ENCODE measurements around the gene SLC6A6.

DNA sequence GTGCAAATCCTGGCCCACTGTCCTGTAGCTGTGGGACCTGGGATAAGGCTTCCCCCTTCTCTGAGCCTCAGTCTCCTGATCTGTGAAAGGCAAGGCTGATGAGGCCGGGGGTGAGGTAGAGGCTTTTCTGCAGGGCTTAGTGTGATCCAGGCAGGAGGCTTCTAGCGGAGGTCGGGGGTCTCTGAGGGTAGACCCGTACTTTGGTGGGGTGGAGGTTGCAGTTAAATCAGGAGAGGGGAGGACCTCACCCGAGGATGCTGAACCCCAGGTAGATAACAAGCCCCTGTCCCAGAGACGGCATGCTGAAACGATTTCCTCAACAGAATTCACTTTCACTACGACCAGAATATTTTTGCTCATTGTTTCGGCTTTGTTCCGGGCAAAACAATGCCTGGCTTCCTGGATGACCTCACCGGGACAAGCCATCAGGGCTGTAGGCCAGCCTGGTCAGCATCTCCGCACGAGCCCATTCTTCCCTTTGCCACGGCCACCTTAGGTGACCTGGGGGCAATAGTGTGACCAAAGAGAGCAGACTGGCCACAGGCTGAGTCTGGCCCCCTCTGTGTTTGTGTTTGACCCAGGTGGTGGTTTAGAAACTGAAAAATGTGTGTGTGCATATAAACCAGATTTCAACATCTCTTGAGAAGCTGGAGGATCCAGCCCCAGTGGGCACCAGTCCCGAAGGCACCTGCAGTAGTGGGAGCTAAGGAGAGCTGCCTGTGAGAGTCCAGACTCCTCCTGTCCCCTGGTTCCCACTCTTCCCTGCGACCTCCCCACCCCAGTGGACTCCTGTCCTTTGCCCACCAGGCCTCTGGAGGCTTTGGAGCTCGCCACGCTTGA, 33.0 kb downstream of the SLC6A6 start:
- TF ChIP-seq, protein P1, sequence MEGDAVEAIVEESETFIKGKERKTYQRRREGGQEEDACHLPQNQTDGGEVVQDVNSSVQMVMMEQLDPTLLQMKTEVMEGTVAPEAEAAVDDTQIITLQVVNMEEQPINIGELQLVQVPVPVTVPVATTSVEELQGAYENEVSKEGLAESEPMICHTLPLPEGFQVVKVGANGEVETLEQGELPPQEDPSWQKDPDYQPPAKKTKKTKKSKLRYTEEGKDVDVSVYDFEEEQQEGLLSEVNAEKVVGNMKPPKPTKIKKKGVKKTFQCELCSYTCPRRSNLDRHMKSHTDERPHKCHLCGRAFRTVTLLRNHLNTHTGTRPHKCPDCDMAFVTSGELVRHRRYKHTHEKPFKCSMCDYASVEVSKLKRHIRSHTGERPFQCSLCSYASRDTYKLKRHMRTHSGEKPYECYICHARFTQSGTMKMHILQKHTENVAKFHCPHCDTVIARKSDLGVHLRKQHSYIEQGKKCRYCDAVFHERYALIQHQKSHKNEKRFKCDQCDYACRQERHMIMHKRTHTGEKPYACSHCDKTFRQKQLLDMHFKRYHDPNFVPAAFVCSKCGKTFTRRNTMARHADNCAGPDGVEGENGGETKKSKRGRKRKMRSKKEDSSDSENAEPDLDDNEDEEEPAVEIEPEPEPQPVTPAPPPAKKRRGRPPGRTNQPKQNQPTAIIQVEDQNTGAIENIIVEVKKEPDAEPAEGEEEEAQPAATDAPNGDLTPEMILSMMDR (conservative IDR thresholded peaks at IDR 0.05 in 1 of 2, IDR thresholded peaks at IDR 0.05 in 1 of 2; ENCODE audit: extremely low read depth in 1 of 2, insufficient read depth in 1 of 2, low read depth in 1 of 2, low read length in 2 of 2): no peak
- TF ChIP-seq EZH2 (IDR thresholded peaks at IDR 0.05; ENCODE audit: borderline replicate concordance, low read length): no peak
